ENCODE measurements around the gene PRR16. TPM values are rescaled to one million over a fixed set of nuclear protein-coding genes. Genes with fewer than 3 reads are reported as not detected.

Gene PRR16
- total and polyA plus RNA-seq, 2 of the 13 experiments (the other 11 are each of a cell fraction or from before 2014, with no cell fraction given): not detected

- intact Hi-C loops (cut with micrococcal nuclease; ENCODE audit: unreplicated experiment) (no loop called here), in situ Hi-C loops (cut with HindIII; ENCODE audit: extremely low pct_ligation_motif_present, low pct_unique_long_range_greater_than_20kb) (no loop called here)
- Histone ChIP-seq H3K27ac (ENCODE audit: extremely low read length, insufficient read depth, low read length) (no peak overlapping the region), H4K20me1 (ENCODE audit: insufficient read depth, low read length) (no peaks in the 10 kb centered on the region), H3K4me2 (ENCODE audit: low read depth, low read length) (no peak overlapping the region), H3K4me1 (ENCODE audit: insufficient read depth, low read length) (no peaks in the 10 kb centered on the region), H3K9ac (ENCODE audit: insufficient read depth, low read depth, low read length) (no peak overlapping the region), H3K36me3 (replicated peaks in 1 of 2; ENCODE audit: control insufficient read depth in 1 of 2, insufficient read depth in 2 of 2, low read length in 2 of 2) (no peaks in the 10 kb centered on the region), H3K4me3 (replicated peaks in 1 of 3; ENCODE audit: insufficient read depth in 1 of 3, low read depth in 2 of 3, low read length in 3 of 3) (no peak overlapping the region), H3K9me3 (ENCODE audit: low read length) (no peaks in the 10 kb centered on the region), H3K27me3 (ENCODE audit: control insufficient read depth in 1 of 2, insufficient read depth in 2 of 2, low read length in 2 of 2) (no peaks in the 10 kb centered on the region), H3K79me2 (ENCODE audit: insufficient read depth, low read length) (no peaks in the 10 kb centered on the region), H2AFZ (ENCODE audit: low read length) (no peak overlapping the region)
- ATAC-seq (no peak), DNase-seq (ENCODE audit: low spot score) (no peak), FAIRE-seq (no peak)
- no TSS peak for BruUV-seq (replicated peaks)
- ChIA-PET CTCF (ENCODE audit: low intra/inter-chr PET ratio, low total read pairs) (no interaction called here), POLR2A (no interaction called here)
- TF ChIP-seq SMC3 (IDR thresholded peaks at IDR 0.05; ENCODE audit: low read length): no peak
- TF ChIP-seq ZNF598 (CRISPR knock-in tag; IDR thresholded peaks at IDR 0.05; ENCODE audit: borderline replicate concordance): no peak
- no peak for TF ChIP-seq ISX (CRISPR knock-in tag; conservative IDR thresholded peaks at IDR 0.05)
- no peak for TF ChIP-seq ATRX (CRISPR knock-in tag; IDR thresholded peaks at IDR 0.05; ENCODE audit: borderline replicate concordance)
- TF ChIP-seq GATA4 (IDR thresholded peaks at IDR 0.05; ENCODE audit: borderline replicate concordance, low read depth): no peak
- no peak for TF ChIP-seq TGIF2 (CRISPR knock-in tag; IDR thresholded peaks at IDR 0.05)
- no peak for TF ChIP-seq ZBTB3 (CRISPR knock-in tag; IDR thresholded peaks at IDR 0.05; ENCODE audit: borderline replicate concordance, low read depth)
- 2% methylated on average over 2 of the region's 2 CpGs for WGBS (ENCODE audit: low lambda C conversion rate)
These were observed 74.5 kb downstream of the PRR16 start for GRCh38 chr5:120538644-120539043.

GRCh38 chr5:120539471-120539870 is 75.4 kb downstream of the PRR16 start:
- Histone ChIP-seq H3K79me2 (ENCODE audit: insufficient read depth, low read length) (no peaks in the 10 kb centered on the region), H3K9ac (ENCODE audit: insufficient read depth, low read depth, low read length) (no peak overlapping the region), H3K4me3 (replicated peaks in 1 of 3; ENCODE audit: insufficient read depth in 1 of 3, low read depth in 2 of 3, low read length in 3 of 3) (no peak overlapping the region), H3K36me3 (replicated peaks in 1 of 2; ENCODE audit: control insufficient read depth in 1 of 2, insufficient read depth in 2 of 2, low read length in 2 of 2) (no peaks in the 10 kb centered on the region), H3K27ac (ENCODE audit: extremely low read length, insufficient read depth, low read length) (no peak overlapping the region), H3K9me3 (ENCODE audit: low read length) (no peaks in the 10 kb centered on the region), H4K20me1 (ENCODE audit: insufficient read depth, low read length) (no peaks in the 10 kb centered on the region), H2AFZ (ENCODE audit: low read length) (no peak overlapping the region), H3K4me1 (ENCODE audit: insufficient read depth, low read length) (no peaks in the 10 kb centered on the region), H3K27me3 (ENCODE audit: control insufficient read depth in 1 of 2, insufficient read depth in 2 of 2, low read length in 2 of 2) (no peaks in the 10 kb centered on the region), H3K4me2 (ENCODE audit: low read depth, low read length) (no peak overlapping the region)
- no peak for ATAC-seq
- intact Hi-C loops (cut with micrococcal nuclease; ENCODE audit: unreplicated experiment): no loop called here
- CTCF ChIA-PET (ENCODE audit: low intra/inter-chr PET ratio, low total read pairs): no interaction called here
- no peak for DNase-seq (ENCODE audit: low spot score)
- BruUV-seq (replicated peaks): no TSS peak
- POLR2A ChIA-PET: no interaction called here
- in situ Hi-C loops (cut with HindIII; ENCODE audit: extremely low pct_ligation_motif_present, low pct_unique_long_range_greater_than_20kb): no loop called here
- no peak for FAIRE-seq
- WGBS (ENCODE audit: low lambda C conversion rate): 2% methylated on average over 1 of the region's 1 CpG
- TF ChIP-seq ZNF280D (CRISPR knock-in tag; IDR thresholded peaks at IDR 0.05): no peak
- no peak for TF ChIP-seq ZSCAN9 (CRISPR knock-in tag; IDR thresholded peaks at IDR 0.05; ENCODE audit: borderline replicate concordance)
- no peak for TF ChIP-seq SMAD1 (CRISPR knock-in tag; IDR thresholded peaks at IDR 0.05; ENCODE audit: borderline replicate concordance, low read depth)
- TF ChIP-seq GMEB1 (CRISPR knock-in tag; IDR thresholded peaks at IDR 0.05; ENCODE audit: borderline replicate concordance): no peak
- TF ChIP-seq ZNF343 (CRISPR knock-in tag; IDR thresholded peaks at IDR 0.05): no peak
- no peak for TF ChIP-seq EP300 (IDR thresholded peaks at IDR 0.05; ENCODE audit: low read depth in 2 of 2, low read length in 2 of 2)
- TF ChIP-seq EP300 (CRISPR knock-in tag; IDR thresholded peaks at IDR 0.05; ENCODE audit: borderline replicate concordance): no peak
- TF ChIP-seq MLLT10 (CRISPR knock-in tag; IDR thresholded peaks at IDR 0.05): no peak
- no peak for TF ChIP-seq PAWR (CRISPR knock-in tag; IDR thresholded peaks at IDR 0.05; ENCODE audit: borderline replicate concordance)
- no peak for TF ChIP-seq ZNF549 (CRISPR knock-in tag; IDR thresholded peaks at IDR 0.05)
